HepG2 (cell line): ENCODE results near the gene ARAP3. TPM values are rescaled to one million over a fixed set of nuclear protein-coding genes. Genes with fewer than 3 reads are reported as not detected.

Source experiments
- ATAC-seq: fragments of 200-7000 bp; cut with Tn5 transposase; 3 replicates; pipeline ENCODE4 v1.9.1; 2020; ENCODE audit warnings: mild to moderate bottlenecking, moderate library complexity
- BruUV-seq: library from RNA; stranded (reverse); fragments of 400-500 nt; replicated peaks from 2 replicates; lab custom pipeline; 2021; lab: Mats Ljungman, UMichigan
- CTCF ChIA-PET: fragments of 300-600 bp; formaldehyde crosslinking; extraction: SDS; loops from one replicate; lab custom pipeline; 2021; ENCODE audit warnings: low total read pairs, inconsistent platforms, low intra/inter-chr PET ratio; lab: Yijun Ruan, JAX
- POLR2A ChIA-PET: fragments of 350-600 bp; sonication (Branson Sonifier 250); formaldehyde crosslinking; loops from one replicate; lab custom pipeline; 2020; ENCODE audit warnings: antibody characterized with exemption, inconsistent platforms; lab: Yijun Ruan, JAX
- DNase-seq: peaks from one replicate; pipeline ENCODE4 v3.0.0-alpha.2; 2015; ENCODE audit warnings: low spot score
- FAIRE-seq: peaks from 3 replicates; lab custom pipeline; 2011; peaks lifted over from hg19 to GRCh38; lab: Jason Lieb, UNC
- H2AFZ ChIP-seq: one replicate; pipeline ENCODE4 v1.6.1; 2011; ENCODE audit warnings: low read length, inconsistent platforms
- H3K27ac ChIP-seq: fragments of 300-600 bp; 3 replicates; pipeline ENCODE4 v1.8.0; 2011; ENCODE audit warnings: mixed run types, mild to moderate bottlenecking, mixed read lengths, low read length, inconsistent platforms; ENCODE audit not compliant: insufficient read depth; ENCODE audit errors: extremely low read length
- H3K27me3 ChIP-seq, 2 experiments: fragments of 200-600 bp in 1 of 2; 2 replicates in 1 of 2; 3 replicates in 1 of 2; pipeline versions ENCODE4 v1.6.0 to v1.8.0; 2011; ENCODE audit warnings: low read length in 2 of 2, mild to moderate bottlenecking in 2 of 2, moderate library complexity in 2 of 2, inconsistent platforms in 1 of 2; ENCODE audit not compliant: insufficient read depth in 2 of 2, control insufficient read depth in 1 of 2
- H3K36me3 ChIP-seq, 2 experiments: fragments of 200-600 bp in 1 of 2; replicated peaks in 1 of 2; 2 replicates in 1 of 2; 3 replicates in 1 of 2; pipeline versions ENCODE4 v1.5.1 to v1.8.0; 2011; ENCODE audit warnings: low read length in 2 of 2, inconsistent platforms in 1 of 2; ENCODE audit not compliant: insufficient read depth in 2 of 2, control insufficient read depth in 1 of 2
- H3K4me1 ChIP-seq: 2 replicates; pipeline ENCODE4 v1.5.1; 2012; ENCODE audit warnings: low read length, inconsistent platforms; ENCODE audit not compliant: insufficient read depth
- H3K4me2 ChIP-seq: 2 replicates; pipeline ENCODE4 v1.6.0; 2011; ENCODE audit warnings: low read depth, low read length, inconsistent platforms
- H3K4me3 ChIP-seq, 3 experiments: fragments of 200-600 bp in 1 of 3; sonication (generic), shearing (Covaris generic) in 1 of 3; replicated peaks in 1 of 3; 2 replicates each; pipeline ENCODE4 v1.5.1; 2011 to 2016; ENCODE audit warnings: low read length in 3 of 3, inconsistent platforms in 2 of 3, low read depth in 2 of 3, mild to moderate bottlenecking in 2 of 3, control low read depth in 1 of 3, mixed read lengths in 1 of 3; ENCODE audit not compliant: insufficient read depth in 1 of 3
- H3K79me2 ChIP-seq: one replicate; pipeline ENCODE4 v1.6.1; 2011; ENCODE audit warnings: low read length, inconsistent platforms; ENCODE audit not compliant: insufficient read depth
- H3K9ac ChIP-seq: 2 replicates; pipeline ENCODE4 v1.6.0; 2011; ENCODE audit warnings: mild to moderate bottlenecking, low read depth, low read length, inconsistent platforms; ENCODE audit not compliant: insufficient read depth
- H3K9me3 ChIP-seq: 2 replicates; pipeline ENCODE4 v1.5.1; 2012; ENCODE audit warnings: mild to moderate bottlenecking, low read length
- H4K20me1 ChIP-seq: 2 replicates; pipeline ENCODE4 v1.6.0; 2011; ENCODE audit warnings: inconsistent platforms, mild to moderate bottlenecking, low read length, moderate library complexity; ENCODE audit not compliant: insufficient read depth
- HOXA9 ChIP-seq: sonication (generic); formaldehyde crosslinking; IDR thresholded peaks from 2 replicates; pipeline ENCODE4 v1.8.1; 2022; ENCODE audit warnings: missing genetic modification reagents, mild to moderate bottlenecking, moderate library complexity, borderline replicate concordance
- KLF6 ChIP-seq: IDR thresholded peaks from 2 replicates; pipeline ENCODE4 v1.8.0; 2016; ENCODE audit warnings: missing biosample characterization, missing genetic modification reagents
- MEF2D ChIP-seq: sonication (generic); formaldehyde crosslinking; IDR thresholded peaks from 2 replicates; pipeline ENCODE4 v1.5.1; 2020; ENCODE audit warnings: mild to moderate bottlenecking, missing genetic modification reagents
- RXRA ChIP-seq: sonication (generic); formaldehyde crosslinking; IDR thresholded peaks from 2 replicates; pipeline ENCODE4 v1.5.1; 2020; ENCODE audit warnings: missing genetic modification reagents
- ZNF160 ChIP-seq: sonication (generic); formaldehyde crosslinking; IDR thresholded peaks from 2 replicates; pipeline ENCODE4 v1.8.0; 2022; ENCODE audit warnings: mild to moderate bottlenecking, inconsistent platforms, missing genetic modification reagents
- ZNF569 ChIP-seq: sonication (generic); formaldehyde crosslinking; IDR thresholded peaks from 2 replicates; pipeline ENCODE4 v1.5.0; 2020; ENCODE audit warnings: mild to moderate bottlenecking, missing genetic modification reagents, moderate library complexity, borderline replicate concordance
- ZNF737 ChIP-seq: sonication (generic); formaldehyde crosslinking; IDR thresholded peaks from 2 replicates; pipeline ENCODE4 v1.5.0; 2020; ENCODE audit warnings: missing genetic modification reagents, mild to moderate bottlenecking, borderline replicate concordance
- WGBS: methylation state at CpG from one replicate; pipeline ENCODE4 v1.1.6; 2017; ENCODE audit warnings: low lambda C conversion rate; 5-methylcytosine and 5-hydroxymethylcytosine counted together
- in situ Hi-C: cut with HindIII; loops from 2 replicates; pipeline ENCODE4 v1.10.0; 2017; ENCODE audit warnings: low pct_unique_long_range_greater_than_20kb; ENCODE audit not compliant: extremely low pct_ligation_motif_present
- intact Hi-C: fragments of 100-400 bp; cut with micrococcal nuclease; formaldehyde crosslinking; loops from one replicate; pipeline ENCODE4 v1.10.0; 2022; ENCODE audit not compliant: unreplicated experiment
- polyA plus RNA-seq, 8 experiments: library from polyadenylated mRNA; depleted of rRNA in 3 of 8; stranded (reverse) in 7 of 8; unstranded in 1 of 8; fragments of >200 nt; fragmentation: Illumina TruSeq in 4 of 8; extraction: Trizol in 4 of 8; gene quantifications; 2 replicates each; pipeline versions ENCODE4 v1.2.1 to v1.2.3, GENCODE V29; 2011 to 2016; ENCODE audit warnings: low read depth in 4 of 8, missing spikeins in 1 of 8, mixed read lengths in 1 of 8; ENCODE audit not compliant: insufficient read depth in 1 of 8
- total RNA-seq, 5 experiments: library from RNA; depleted of rRNA; stranded (reverse); fragments of >200 nt; fragmentation: Illumina TruSeq; extraction: Trizol; gene quantifications; 2 replicates each; pipeline ENCODE4 v1.2.3, GENCODE V29; 2016; ENCODE audit warnings: low read depth in 1 of 5
- TF ChIP-seq, protein P1 (sequence below): sonication (generic); formaldehyde crosslinking; IDR thresholded peaks from 2 replicates; pipeline ENCODE4 v1.4.0; 2020; ENCODE audit warnings: missing genetic modification reagents, mild to moderate bottlenecking, borderline replicate concordance
- TF ChIP-seq, protein P2 (sequence below): sonication (generic); formaldehyde crosslinking; IDR thresholded peaks from 2 replicates; pipeline ENCODE4 v1.4.0; 2020; ENCODE audit warnings: mild to moderate bottlenecking, missing genetic modification reagents
- TF ChIP-seq, protein P3 (sequence below): sonication (generic); formaldehyde crosslinking; IDR thresholded peaks from 2 replicates; pipeline ENCODE4 v1.5.0; 2020; ENCODE audit warnings: missing genetic modification reagents
- TF ChIP-seq, protein P4 (sequence below): sonication (generic); formaldehyde crosslinking; IDR thresholded peaks from 2 replicates; pipeline ENCODE4 v1.5.0; 2020; ENCODE audit warnings: mild to moderate bottlenecking, missing genetic modification reagents

The ARAP3 gene
- total and polyA plus RNA-seq, 2 of the 13 experiments (the other 11 are each of a cell fraction or from before 2014, with no cell fraction given), result 0.25 TPM; not detected in 1

DNA sequence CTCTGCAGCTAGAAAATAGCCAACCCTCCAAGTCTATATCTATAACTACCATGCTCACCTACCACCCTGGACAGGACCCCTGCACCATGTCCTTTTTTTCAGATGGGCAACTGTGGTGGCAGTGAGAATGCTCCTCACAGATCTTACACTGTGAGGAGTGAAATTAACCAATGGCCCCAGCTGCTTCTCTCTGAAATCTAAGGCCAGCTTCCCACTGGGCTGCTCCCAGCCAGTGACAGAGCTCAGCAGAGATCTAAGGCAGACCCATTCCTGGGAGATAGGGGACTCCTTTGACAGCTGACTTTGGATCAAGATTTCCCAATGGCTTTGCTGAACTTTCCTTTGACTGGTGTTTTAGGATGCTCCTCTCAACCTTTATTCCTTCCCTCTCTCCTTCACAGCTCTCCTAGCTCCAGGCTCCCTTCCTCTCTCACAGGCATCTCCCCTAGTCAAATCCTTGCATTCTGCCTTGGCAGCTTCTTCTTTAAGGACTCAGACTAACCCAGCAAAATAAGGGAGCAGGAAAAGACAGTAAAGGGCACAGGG lies 1.6 kb upstream of the ARAP3 start (continued):
- TF ChIP-seq, protein P1, sequence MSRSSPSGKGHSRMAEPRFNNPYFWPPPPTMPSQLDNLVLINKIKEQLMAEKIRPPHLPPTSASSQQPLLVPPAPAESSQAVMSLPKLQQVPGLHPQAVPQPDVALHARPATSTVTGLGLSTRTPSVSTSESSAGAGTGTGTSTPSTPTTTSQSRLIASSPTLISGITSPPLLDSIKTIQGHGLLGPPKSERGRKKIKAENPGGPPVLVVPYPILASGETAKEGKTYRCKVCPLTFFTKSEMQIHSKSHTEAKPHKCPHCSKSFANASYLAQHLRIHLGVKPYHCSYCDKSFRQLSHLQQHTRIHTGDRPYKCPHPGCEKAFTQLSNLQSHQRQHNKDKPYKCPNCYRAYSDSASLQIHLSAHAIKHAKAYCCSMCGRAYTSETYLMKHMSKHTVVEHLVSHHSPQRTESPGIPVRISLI (CRISPR knock-in tag), result no peak
- TF ChIP-seq MEF2D (CRISPR knock-in tag) (no peak), KLF6 (CRISPR knock-in tag) (no peak), ZNF569 (CRISPR knock-in tag) (no peak), ZNF737 (CRISPR knock-in tag) (no peak), RXRA (CRISPR knock-in tag) (no peak)
- TF ChIP-seq, protein P2, sequence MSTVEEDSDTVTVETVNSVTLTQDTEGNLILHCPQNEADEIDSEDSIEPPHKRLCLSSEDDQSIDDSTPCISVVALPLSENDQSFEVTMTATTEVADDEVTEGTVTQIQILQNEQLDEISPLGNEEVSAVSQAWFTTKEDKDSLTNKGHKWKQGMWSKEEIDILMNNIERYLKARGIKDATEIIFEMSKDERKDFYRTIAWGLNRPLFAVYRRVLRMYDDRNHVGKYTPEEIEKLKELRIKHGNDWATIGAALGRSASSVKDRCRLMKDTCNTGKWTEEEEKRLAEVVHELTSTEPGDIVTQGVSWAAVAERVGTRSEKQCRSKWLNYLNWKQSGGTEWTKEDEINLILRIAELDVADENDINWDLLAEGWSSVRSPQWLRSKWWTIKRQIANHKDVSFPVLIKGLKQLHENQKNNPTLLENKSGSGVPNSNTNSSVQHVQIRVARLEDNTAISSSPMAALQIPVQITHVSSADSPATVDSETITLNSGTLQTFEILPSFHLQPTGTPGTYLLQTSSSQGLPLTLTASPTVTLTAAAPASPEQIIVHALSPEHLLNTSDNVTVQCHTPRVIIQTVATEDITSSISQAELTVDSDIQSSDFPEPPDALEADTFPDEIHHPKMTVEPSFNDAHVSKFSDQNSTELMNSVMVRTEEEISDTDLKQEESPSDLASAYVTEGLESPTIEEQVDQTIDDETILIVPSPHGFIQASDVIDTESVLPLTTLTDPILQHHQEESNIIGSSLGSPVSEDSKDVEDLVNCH, result no peak
- TF ChIP-seq, protein P3, sequence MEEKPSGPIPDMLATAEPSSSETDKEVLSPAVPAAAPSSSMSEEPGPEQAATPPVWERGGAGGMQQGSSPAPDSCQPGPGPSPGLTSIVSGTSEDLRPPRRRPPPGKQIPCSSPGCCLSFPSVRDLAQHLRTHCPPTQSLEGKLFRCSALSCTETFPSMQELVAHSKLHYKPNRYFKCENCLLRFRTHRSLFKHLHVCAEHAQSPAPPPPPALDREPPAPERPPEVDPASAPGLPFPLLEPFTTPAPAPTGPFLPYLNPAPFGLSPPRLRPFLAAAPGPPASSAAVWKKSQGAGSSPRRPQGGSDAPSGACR, result no peak

DNA sequence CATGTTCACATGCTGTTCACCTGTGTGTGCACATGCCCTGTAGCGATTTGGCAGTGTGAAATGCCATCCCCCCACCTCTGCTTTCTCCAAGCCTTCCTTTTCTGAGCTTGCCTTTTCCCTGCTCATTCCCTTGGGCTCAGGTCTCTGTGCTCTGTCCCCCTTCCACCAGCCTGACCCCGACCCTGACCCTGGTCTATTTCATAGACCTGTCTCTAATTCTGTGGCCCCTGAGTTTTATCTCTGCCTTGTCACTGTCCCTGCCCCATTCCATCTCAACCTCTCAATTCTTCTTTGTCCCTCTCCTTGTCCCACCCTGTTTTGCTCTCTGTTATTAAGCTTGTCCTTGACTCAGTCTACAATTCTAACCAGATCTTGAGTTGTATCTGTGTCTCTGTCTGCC lies 735 bp downstream of the ARAP3 start:
- ATAC-seq (no peak; the same call in 2 of the 3 replicates), DNase-seq (no peak), FAIRE-seq (no peak)
- H3K27me3 ChIP-seq, result peaks cover 0 to 22% of the 10 kb centered on the region in 2 experiments; a peak in 3 of 5 replicates
- H3K79me2 ChIP-seq, result no peaks in the 10 kb centered on the region
- H3K9me3 ChIP-seq, result no peaks in the 10 kb centered on the region
- peaks cover 20% of the 10 kb centered on the region for H3K4me1 ChIP-seq
- H4K20me1 ChIP-seq, result no peaks in the 10 kb centered on the region
- BruUV-seq, result no TSS peak
- no peak overlapping the region for H2AFZ ChIP-seq
- ChIA-PET POLR2A (no interaction called here), CTCF (no interaction called here)
- H3K4me3 ChIP-seq, result peak overlapping the region; percentile 26 to 57 (median 45); a peak in 4 of 6 replicates
- intact Hi-C loops, result no loop called here
- no peak overlapping the region for H3K9ac ChIP-seq
- in situ Hi-C loops, result loop anchor here (25.0 kb wide), 1 partner anchor 456 kb away; no protein-coding TSS in a partner anchor
- H3K4me2 ChIP-seq, result peak overlapping the region; percentile 61
- no peak overlapping the region for H3K27ac ChIP-seq
- H3K36me3 ChIP-seq, result no peaks in the 10 kb centered on the region
- 28% methylated on average over 2 of the region's 2 CpGs for WGBS
- no peak for TF ChIP-seq HOXA9 (CRISPR knock-in tag)
- no peak for TF ChIP-seq ZNF160 (CRISPR knock-in tag)
- TF ChIP-seq, protein P4, sequence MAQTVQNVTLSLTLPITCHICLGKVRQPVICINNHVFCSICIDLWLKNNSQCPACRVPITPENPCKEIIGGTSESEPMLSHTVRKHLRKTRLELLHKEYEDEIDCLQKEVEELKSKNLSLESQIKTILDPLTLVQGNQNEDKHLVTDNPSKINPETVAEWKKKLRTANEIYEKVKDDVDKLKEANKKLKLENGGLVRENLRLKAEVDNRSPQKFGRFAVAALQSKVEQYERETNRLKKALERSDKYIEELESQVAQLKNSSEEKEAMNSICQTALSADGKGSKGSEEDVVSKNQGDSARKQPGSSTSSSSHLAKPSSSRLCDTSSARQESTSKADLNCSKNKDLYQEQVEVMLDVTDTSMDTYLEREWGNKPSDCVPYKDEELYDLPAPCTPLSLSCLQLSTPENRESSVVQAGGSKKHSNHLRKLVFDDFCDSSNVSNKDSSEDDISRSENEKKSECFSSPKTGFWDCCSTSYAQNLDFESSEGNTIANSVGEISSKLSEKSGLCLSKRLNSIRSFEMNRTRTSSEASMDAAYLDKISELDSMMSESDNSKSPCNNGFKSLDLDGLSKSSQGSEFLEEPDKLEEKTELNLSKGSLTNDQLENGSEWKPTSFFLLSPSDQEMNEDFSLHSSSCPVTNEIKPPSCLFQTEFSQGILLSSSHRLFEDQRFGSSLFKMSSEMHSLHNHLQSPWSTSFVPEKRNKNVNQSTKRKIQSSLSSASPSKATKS (CRISPR knock-in tag), result no peak
